Measurements from ENCODE around the gene MAJIN. TPM values are rescaled to one million over a fixed set of nuclear protein-coding genes. Genes with fewer than 3 reads are reported as not detected.
A peak's percentile ranks its signal among the peaks of the same experiment; 100 is the strongest.

The MAJIN gene
- total RNA-seq, 2 donors from 2014 or later, result not detected

- H3K27ac ChIP-seq, result no peak overlapping the region
- DNase-seq (ENCODE audit: low spot score) (no peak), ATAC-seq (ENCODE audit: insufficient number of reproducible peaks, low FRiP score, low read depth) (no peak)
- no peak for TF ChIP-seq CTCF (IDR thresholded peaks at IDR 0.05)
- H3K27me3 ChIP-seq (replicated peaks; ENCODE audit: insufficient read depth), result no peaks in the 10 kb centered on the region
- H3K4me3 ChIP-seq, result no peak overlapping the region
- no peaks in the 10 kb centered on the region for H3K9me3 ChIP-seq
- H3K4me1 ChIP-seq (ENCODE audit: control insufficient read depth in 1 of 2, low read depth in 2 of 2), result peaks cover 12 to 21% of the 10 kb centered on the region in 2 donors
- peaks cover 16% of the 10 kb centered on the region for H3K36me3 ChIP-seq
These were observed 44.8 kb upstream of the MAJIN start for GRCh38 chr11:65016705-65017104.

- H3K9me3 ChIP-seq, result no peaks in the 10 kb centered on the region
- peaks cover 12 to 21% of the 10 kb centered on the region in 2 donors for H3K4me1 ChIP-seq (ENCODE audit: control insufficient read depth in 1 of 2, low read depth in 2 of 2)
- H3K4me3 ChIP-seq, result peak overlapping the region; percentile 81
- DNase-seq (ENCODE audit: low spot score), result no peak
- ATAC-seq (ENCODE audit: insufficient number of reproducible peaks, low FRiP score, low read depth), result no peak
- TF ChIP-seq CTCF (IDR thresholded peaks at IDR 0.05), result no peak
- H3K27me3 ChIP-seq (replicated peaks; ENCODE audit: insufficient read depth), result no peaks in the 10 kb centered on the region
- H3K36me3 ChIP-seq, result peaks cover 8% of the 10 kb centered on the region
- H3K27ac ChIP-seq, result peak overlapping the region; percentile 95 to 100
These were observed 42.9 kb upstream of the MAJIN start for GRCh38 chr11:65014726-65015227.

- Histone ChIP-seq H3K27me3 (replicated peaks; ENCODE audit: insufficient read depth) (no peaks in the 10 kb centered on the region), H3K4me3 (peak within 1 kb of the TSS; percentile 81), H3K9me3 (no peaks in the 10 kb centered on the region), H3K36me3 (peaks cover 4% of the 10 kb centered on the region), H3K4me1 (ENCODE audit: control insufficient read depth in 1 of 2, low read depth in 2 of 2) (peaks cover 12 to 21% of the 10 kb centered on the region in 2 donors), H3K27ac (peak within 1 kb of the TSS; percentile 95 to 100)
- peak; percentile 53 for DNase-seq (ENCODE audit: low spot score)
- ATAC-seq (ENCODE audit: insufficient number of reproducible peaks, low FRiP score, low read depth), result peak; percentile 92
- TF ChIP-seq CTCF (IDR thresholded peaks at IDR 0.05), result peak; percentile 89
These were observed 42.2 kb upstream of the MAJIN start, which contains the start of gene ARL2 for GRCh38 chr11:65013888-65014725. Gene ARL2, plus strand, starts transcription at chr11:65014160. Its CDS starts 48 bp downstream, at chr11:65014208.

- no peaks in the 10 kb centered on the region for H3K9me3 ChIP-seq
- H3K4me3 ChIP-seq, result peak overlapping the region; percentile 81
- no peaks in the 10 kb centered on the region for H3K27me3 ChIP-seq (replicated peaks; ENCODE audit: insufficient read depth)
- peak; percentile 71 for TF ChIP-seq CTCF (IDR thresholded peaks at IDR 0.05)
- peak overlapping the region; percentile 95 to 100 for H3K27ac ChIP-seq
- DNase-seq (ENCODE audit: low spot score), result peak; percentile 81
- H3K36me3 ChIP-seq, result no peaks in the 10 kb centered on the region
- peaks cover 12 to 21% of the 10 kb centered on the region in 2 donors for H3K4me1 ChIP-seq (ENCODE audit: control insufficient read depth in 1 of 2, low read depth in 2 of 2)
- ATAC-seq (ENCODE audit: insufficient number of reproducible peaks, low FRiP score, low read depth), result peak; percentile 91
These were observed 41.4 kb upstream of the MAJIN start for GRCh38 chr11:65013130-65013887.

- ATAC-seq (ENCODE audit: insufficient number of reproducible peaks, low FRiP score, low read depth) (no peak), DNase-seq (ENCODE audit: low spot score) (no peak)
- no peak overlapping the region for H3K4me3 ChIP-seq
- no peaks in the 10 kb centered on the region for H3K27me3 ChIP-seq (replicated peaks; ENCODE audit: insufficient read depth)
- H3K9me3 ChIP-seq, result no peaks in the 10 kb centered on the region
- H3K4me1 ChIP-seq (ENCODE audit: control insufficient read depth in 1 of 2, low read depth in 2 of 2), result peaks cover 5 to 10% of the 10 kb centered on the region in 2 donors
- no peak for TF ChIP-seq CTCF (IDR thresholded peaks at IDR 0.05)
- no peak overlapping the region for H3K27ac ChIP-seq
- H3K36me3 ChIP-seq, result no peaks in the 10 kb centered on the region
These were observed 37.0 kb upstream of the MAJIN start for GRCh38 chr11:65008873-65009272.

Data from thoracic aorta (tissue), 2 donors.